Transverse colon (tissue), 4 donors: ENCODE results near the gene NCOA5.

Experiments
- POLR2A ChIP-seq: fragments of 450-650 bp; IDR thresholded peaks from one replicate; pipeline ENCODE4 v1.6.1; 2016; ENCODE audit warnings: antibody characterized with exemption, mild to moderate bottlenecking, moderate library complexity
- POLR2AphosphoS5 ChIP-seq, 3 donors: sonication (generic); formaldehyde crosslinking; IDR thresholded peaks; one replicate each; pipeline ENCODE4 v1.6.1; 2016; ENCODE audit warnings: antibody characterized with exemption in 3 of 3
- TF ChIP-seq, protein P1 (sequence below), 5 experiments: fragments of 200-600 bp in 3 of 5; fragments of 450-650 bp in 2 of 5; sonication (generic) in 3 of 5; IDR thresholded peaks; 1 replicate in 2 of 5; 2 replicates in 3 of 5; pipeline ENCODE4 v1.5.1; 2016 to 2017; ENCODE audit warnings: antibody characterized with exemption in 5 of 5, inconsistent platforms in 3 of 5, mild to moderate bottlenecking in 2 of 5, moderate library complexity in 1 of 5

DNA sequence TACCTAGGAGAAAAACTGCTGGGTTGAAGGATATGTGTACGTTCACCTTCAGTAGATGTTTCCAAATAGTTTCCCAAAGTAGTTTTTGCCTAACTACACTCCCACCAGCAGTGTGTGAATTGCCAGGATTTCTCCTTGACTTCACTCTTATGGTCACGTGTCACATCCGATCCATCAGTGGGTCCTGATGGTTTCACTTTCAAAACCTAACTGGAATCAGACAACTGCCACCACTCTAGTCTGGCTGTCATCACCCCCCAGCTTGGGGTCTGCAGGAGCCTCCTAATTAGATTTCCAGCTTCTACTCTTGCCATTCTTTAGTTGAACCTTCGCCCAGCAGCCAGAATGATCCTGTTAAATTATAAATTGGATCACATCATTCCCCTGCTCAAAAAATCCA, 69.2 kb downstream of the NCOA5 start:
- TF ChIP-seq, protein P1, sequence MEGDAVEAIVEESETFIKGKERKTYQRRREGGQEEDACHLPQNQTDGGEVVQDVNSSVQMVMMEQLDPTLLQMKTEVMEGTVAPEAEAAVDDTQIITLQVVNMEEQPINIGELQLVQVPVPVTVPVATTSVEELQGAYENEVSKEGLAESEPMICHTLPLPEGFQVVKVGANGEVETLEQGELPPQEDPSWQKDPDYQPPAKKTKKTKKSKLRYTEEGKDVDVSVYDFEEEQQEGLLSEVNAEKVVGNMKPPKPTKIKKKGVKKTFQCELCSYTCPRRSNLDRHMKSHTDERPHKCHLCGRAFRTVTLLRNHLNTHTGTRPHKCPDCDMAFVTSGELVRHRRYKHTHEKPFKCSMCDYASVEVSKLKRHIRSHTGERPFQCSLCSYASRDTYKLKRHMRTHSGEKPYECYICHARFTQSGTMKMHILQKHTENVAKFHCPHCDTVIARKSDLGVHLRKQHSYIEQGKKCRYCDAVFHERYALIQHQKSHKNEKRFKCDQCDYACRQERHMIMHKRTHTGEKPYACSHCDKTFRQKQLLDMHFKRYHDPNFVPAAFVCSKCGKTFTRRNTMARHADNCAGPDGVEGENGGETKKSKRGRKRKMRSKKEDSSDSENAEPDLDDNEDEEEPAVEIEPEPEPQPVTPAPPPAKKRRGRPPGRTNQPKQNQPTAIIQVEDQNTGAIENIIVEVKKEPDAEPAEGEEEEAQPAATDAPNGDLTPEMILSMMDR (IDR thresholded peaks at IDR 0.05), result no peak
- TF ChIP-seq POLR2AphosphoS5 (IDR thresholded peaks at IDR 0.05) (no peak), POLR2A (no peak)
